ENCODE measurements around the gene GLYR1. TPM values are rescaled to one million over a fixed set of nuclear protein-coding genes. Genes with fewer than 3 reads are reported as not detected.

The GLYR1 gene
- total and polyA plus RNA-seq, 10 of the 15 experiments (the other 5 are each of a cell fraction or from before 2014, with no cell fraction given): 7.3 to 90.2 (median 57.2) TPM

GRCh38 chr16:4762205-4762604 is 84.9 kb downstream of the GLYR1 start:
- no peak overlapping the region for H2AFZ ChIP-seq (ENCODE audit: control insufficient read depth, low read depth, low read length)
- peaks cover 3 to 12% of the 10 kb centered on the region in 2 experiments for H3K36me3 ChIP-seq (ENCODE audit: control insufficient read depth in 2 of 2, insufficient read depth in 2 of 2, low read length in 1 of 2)
- H3K4me3 ChIP-seq: no peak overlapping the region
- DNase-seq (ENCODE audit: low read depth, low spot score): no peak
- ChIA-PET CTCF (interaction anchor here (0.6 kb wide), 1 partner anchor 47 kb away, joined by 4 read pairs; no protein-coding TSS in a partner anchor), POLR2A (no interaction called here), SMC1A (ENCODE audit: uncharacterized antibody, unreplicated experiment) (no interaction called here), RAD21 (ENCODE audit: unreplicated experiment) (no interaction called here)
- WGBS (ENCODE audit: insufficient coverage, insufficient replicate concordance, low lambda C conversion rate, missing lambda C conversion rate): 98% methylated on average over 7 of the region's 9 CpGs
- TF ChIP-seq NFYB (IDR thresholded peaks at IDR 0.05; ENCODE audit: insufficient read depth, low read depth, low read length): no peak
- TF ChIP-seq ATF7 (IDR thresholded peaks at IDR 0.05; ENCODE audit: low read depth): no peak
- TF ChIP-seq FOXK2 (IDR thresholded peaks at IDR 0.05): no peak
- H3K9ac ChIP-seq (ENCODE audit: control insufficient read depth, insufficient read depth, low read length): no peak overlapping the region
- in situ Hi-C loops (cut with MboI) (no loop called here), intact Hi-C loops (cut with micrococcal nuclease; ENCODE audit: unreplicated experiment) (no loop called here)
- no peak for ATAC-seq
- H3K79me2 ChIP-seq (ENCODE audit: control insufficient read depth, insufficient read depth, low read length): peaks cover 17% of the 10 kb centered on the region
- H3K9me3 ChIP-seq (replicated peaks; ENCODE audit: control insufficient read depth, insufficient read depth, low read length): no peaks in the 10 kb centered on the region
- H3K4me2 ChIP-seq (ENCODE audit: control insufficient read depth, insufficient read depth): no peak overlapping the region
- no peaks in the 10 kb centered on the region for H4K20me1 ChIP-seq (ENCODE audit: control insufficient read depth, insufficient read depth)
- no peaks in the 10 kb centered on the region for H3K27me3 ChIP-seq (replicated peaks in 1 of 2; ENCODE audit: control insufficient read depth in 2 of 2, insufficient read depth in 2 of 2, low read length in 1 of 2)
- no peak overlapping the region for H3K27ac ChIP-seq (ENCODE audit: control insufficient read depth, insufficient read depth)
- FAIRE-seq: no peak
- no TSS peak for BruUV-seq (replicated peaks)
- H3K4me1 ChIP-seq (ENCODE audit: control insufficient read depth, insufficient read depth, low read length): peaks cover 5% of the 10 kb centered on the region; the same call in 1 of the 2 replicates

GRCh38 chr16:4760221-4760910 is 86.7 kb downstream of the GLYR1 start:
- Histone ChIP-seq H3K36me3 (ENCODE audit: control insufficient read depth in 2 of 2, insufficient read depth in 2 of 2, low read length in 1 of 2) (peaks cover 6 to 16% of the 10 kb centered on the region in 2 experiments), H2AFZ (ENCODE audit: control insufficient read depth, low read depth, low read length) (no peak overlapping the region), H3K79me2 (ENCODE audit: control insufficient read depth, insufficient read depth, low read length) (no peaks in the 10 kb centered on the region; the same call in 1 of the 2 replicates), H4K20me1 (ENCODE audit: control insufficient read depth, insufficient read depth) (no peaks in the 10 kb centered on the region), H3K4me3 (no peak overlapping the region), H3K9ac (ENCODE audit: control insufficient read depth, insufficient read depth, low read length) (no peak overlapping the region), H3K27me3 (replicated peaks in 1 of 2; ENCODE audit: control insufficient read depth in 2 of 2, insufficient read depth in 2 of 2, low read length in 1 of 2) (no peaks in the 10 kb centered on the region), H3K27ac (ENCODE audit: control insufficient read depth, insufficient read depth) (no peak overlapping the region), H3K9me3 (replicated peaks; ENCODE audit: control insufficient read depth, insufficient read depth, low read length) (peaks cover 3% of the 10 kb centered on the region; the same call in 1 of the 3 replicates), H3K4me2 (ENCODE audit: control insufficient read depth, insufficient read depth) (no peak overlapping the region), H3K4me1 (ENCODE audit: control insufficient read depth, insufficient read depth, low read length) (no peaks in the 10 kb centered on the region)
- in situ Hi-C loops (cut with MboI): no loop called here
- FAIRE-seq: no peak
- RAD21 ChIA-PET (ENCODE audit: unreplicated experiment): interaction anchor here (0.6 kb wide), 2 partner anchors 28 to 218 kb away, joined by 3 read pairs; no protein-coding TSS in a partner anchor
- WGBS (ENCODE audit: insufficient coverage, insufficient replicate concordance, low lambda C conversion rate, missing lambda C conversion rate): 83% methylated on average over 23 of the region's 23 CpGs
- ATAC-seq: no peak
- SMC1A ChIA-PET (ENCODE audit: uncharacterized antibody, unreplicated experiment): interaction anchor here (0.6 kb wide), 1 partner anchor 26 kb away, joined by 3 read pairs; the partner anchor contains the start of genes ANKS3 and DNAAF8
- BruUV-seq (replicated peaks): no TSS peak
- no peak for DNase-seq (ENCODE audit: low read depth, low spot score)
- POLR2A ChIA-PET: interaction anchor here (0.5 to 1.0 kb wide), 3 partner anchors 8 to 94 kb away, joined by 3 read pairs; no protein-coding TSS in a partner anchor
- intact Hi-C loops (cut with micrococcal nuclease; ENCODE audit: unreplicated experiment): no loop called here
- CTCF ChIA-PET: interaction anchor here (0.7 kb wide), 1 partner anchor 107 kb away, joined by 3 read pairs; no protein-coding TSS in a partner anchor
- no peak for TF ChIP-seq KDM1A (IDR thresholded peaks at IDR 0.05; ENCODE audit: borderline replicate concordance)
- TF ChIP-seq BCLAF1 (IDR thresholded peaks at IDR 0.05): no peak
- TF ChIP-seq JUNB (IDR thresholded peaks at IDR 0.05): no peak
- no peak for TF ChIP-seq POLR2AphosphoS5 (IDR thresholded peaks at IDR 0.05; ENCODE audit: low read length)
- TF ChIP-seq MTA2 (IDR thresholded peaks at IDR 0.05; ENCODE audit: low read depth): no peak
- TF ChIP-seq HCFC1 (IDR thresholded peaks at IDR 0.05; ENCODE audit: low read length): no peak
- no peak for TF ChIP-seq SREBF1 (IDR thresholded peaks at IDR 0.05; ENCODE audit: low read length)
- TF ChIP-seq NFXL1 (IDR thresholded peaks at IDR 0.05; ENCODE audit: borderline replicate concordance): no peak
- TF ChIP-seq NFYA (IDR thresholded peaks at IDR 0.05; ENCODE audit: borderline replicate concordance, low read depth, low read length): no peak
- TF ChIP-seq ETV6 (conservative IDR thresholded peaks at IDR 0.05 in 1 of 2, IDR thresholded peaks at IDR 0.05 in 1 of 2; ENCODE audit: borderline replicate concordance in 1 of 2, low read depth in 1 of 2): no peak
- TF ChIP-seq DPF2 (IDR thresholded peaks at IDR 0.05): no peak
- no peak for TF ChIP-seq BMI1 (IDR thresholded peaks at IDR 0.05; ENCODE audit: borderline replicate concordance)
- TF ChIP-seq POU2F2 (IDR thresholded peaks at IDR 0.05; ENCODE audit: borderline replicate concordance, low read depth, low read length): no peak
